GM10266 (cell line): ENCODE results near the gene CNTNAP3.
"Not testable (repeated sequence)": the region's sequence is repeated elsewhere in the genome, so short reads cannot be mapped to it uniquely, and the experiment has no call there.

Experiments used
- DNase-seq: peaks from one replicate; pipeline ENCODE4 v3.0.0; 2012; ENCODE audit errors: extremely low spot score
- CTCF ChIP-seq: IDR thresholded peaks from 2 replicates; pipeline ENCODE4 v1.5.1; 2012; ENCODE audit warnings: mild to moderate bottlenecking, low read depth; ENCODE audit not compliant: control insufficient read depth, insufficient read depth; ENCODE audit errors: missing control alignments

The CNTNAP3 gene

GRCh38 chr9:39287980-39288379 lies at the start of gene CNTNAP3:
Gene CNTNAP3 (minus strand): TSS chr9:39288167. CDS start chr9:39288064, 103 bp downstream.
- DNase-seq, result not testable (repeated sequence)

- not testable (repeated sequence) for DNase-seq
These were observed 8.0 kb downstream of the CNTNAP3 start for GRCh38 chr9:39279995-39280394.

- not testable (repeated sequence) for DNase-seq
These were observed 45.5 kb downstream of the CNTNAP3 start for GRCh38 chr9:39242513-39242912.

GRCh38 chr9:39232130-39232991 lies 55.6 kb downstream of the CNTNAP3 start:
- not testable (repeated sequence) for DNase-seq

GRCh38 chr9:39215976-39216375 lies 72.0 kb downstream of the CNTNAP3 start:
- DNase-seq, result not testable (repeated sequence)

- DNase-seq, result not testable (repeated sequence)
These were observed 78.2 kb downstream of the CNTNAP3 start for GRCh38 chr9:39209773-39210172.

- DNase-seq, result not testable (repeated sequence)
These were observed 81.3 kb downstream of the CNTNAP3 start for GRCh38 chr9:39206643-39207042.

GRCh38 chr9:39205842-39206241 lies 82.1 kb downstream of the CNTNAP3 start:
- DNase-seq, result not testable (repeated sequence)

- not testable (repeated sequence) for DNase-seq
These were observed 87.6 kb downstream of the CNTNAP3 start for GRCh38 chr9:39200412-39200811.

- not testable (repeated sequence) for DNase-seq
These were observed 89.8 kb downstream of the CNTNAP3 start for GRCh38 chr9:39198000-39198709.

GRCh38 chr9:39171370-39171769 lies 116.6 kb downstream of the CNTNAP3 start:
- DNase-seq, result not testable (repeated sequence)

- not testable (repeated sequence) for DNase-seq
These were observed 130.3 kb downstream of the CNTNAP3 start for GRCh38 chr9:39157714-39158113.

- DNase-seq, result not testable (repeated sequence)
These were observed 155.0 kb downstream of the CNTNAP3 start for GRCh38 chr9:39132826-39133552.

GRCh38 chr9:39121401-39121800 lies 166.6 kb downstream of the CNTNAP3 start:
- not testable (repeated sequence) for DNase-seq

GRCh38 chr9:39111746-39112145 lies 176.2 kb downstream of the CNTNAP3 start:
- DNase-seq, result not testable (repeated sequence)

GRCh38 chr9:39108145-39108544 lies 179.8 kb downstream of the CNTNAP3 start:
- no peak for TF ChIP-seq CTCF
- DNase-seq, result no peak

GRCh38 chr9:39097208-39097607 lies 190.8 kb downstream of the CNTNAP3 start:
- not testable (repeated sequence) for DNase-seq

GRCh38 chr9:39085311-39085710 lies 202.7 kb downstream of the CNTNAP3 start:
- not testable (repeated sequence) for DNase-seq

GRCh38 chr9:39082574-39082973 lies 205.4 kb downstream of the CNTNAP3 start:
- DNase-seq, result not testable (repeated sequence)

- not testable (repeated sequence) for DNase-seq
These were observed 207.9 kb downstream of the CNTNAP3 start for GRCh38 chr9:39080081-39080480.
